ENCODE data around the gene UBE2G2.

- TF ChIP-seq, protein P1, sequence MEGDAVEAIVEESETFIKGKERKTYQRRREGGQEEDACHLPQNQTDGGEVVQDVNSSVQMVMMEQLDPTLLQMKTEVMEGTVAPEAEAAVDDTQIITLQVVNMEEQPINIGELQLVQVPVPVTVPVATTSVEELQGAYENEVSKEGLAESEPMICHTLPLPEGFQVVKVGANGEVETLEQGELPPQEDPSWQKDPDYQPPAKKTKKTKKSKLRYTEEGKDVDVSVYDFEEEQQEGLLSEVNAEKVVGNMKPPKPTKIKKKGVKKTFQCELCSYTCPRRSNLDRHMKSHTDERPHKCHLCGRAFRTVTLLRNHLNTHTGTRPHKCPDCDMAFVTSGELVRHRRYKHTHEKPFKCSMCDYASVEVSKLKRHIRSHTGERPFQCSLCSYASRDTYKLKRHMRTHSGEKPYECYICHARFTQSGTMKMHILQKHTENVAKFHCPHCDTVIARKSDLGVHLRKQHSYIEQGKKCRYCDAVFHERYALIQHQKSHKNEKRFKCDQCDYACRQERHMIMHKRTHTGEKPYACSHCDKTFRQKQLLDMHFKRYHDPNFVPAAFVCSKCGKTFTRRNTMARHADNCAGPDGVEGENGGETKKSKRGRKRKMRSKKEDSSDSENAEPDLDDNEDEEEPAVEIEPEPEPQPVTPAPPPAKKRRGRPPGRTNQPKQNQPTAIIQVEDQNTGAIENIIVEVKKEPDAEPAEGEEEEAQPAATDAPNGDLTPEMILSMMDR (IDR thresholded peaks at IDR 0.05 in 8 of 11, conservative IDR thresholded peaks at IDR 0.05 in 3 of 11), result no peak
- TF ChIP-seq POLR2A (IDR thresholded peaks at IDR 0.05), result no peak
Observed at GRCh38 chr21:44837537-44837936, 35.9 kb upstream of the UBE2G2 start.

Data from spleen (tissue), 7 donors.